Lung (tissue), 12 donors: ENCODE data around the gene SP140L. TPM values are rescaled to one million over a fixed set of nuclear protein-coding genes. Genes with fewer than 3 reads are reported as not detected.

ENCODE experiments used
- ATAC-seq: fragments of 200-7000 bp; cut with Tn5 transposase; one replicate; pipeline ENCODE4 v1.9.1; 2020; ENCODE audit warnings: moderate number of reproducible peaks; ENCODE audit not compliant: insufficient read depth, low FRiP score
- DNase-seq, 3 donors: peaks; one replicate each; pipeline ENCODE4 v3.0.0-alpha.2; 2013 to 2017
- H3K27ac ChIP-seq, 2 donors: one replicate each; pipeline ENCODE4 v1.5.1; 2013; ENCODE audit warnings: mild to moderate bottlenecking in 2 of 2, moderate library complexity in 2 of 2, control low read depth in 1 of 2, inconsistent platforms in 1 of 2, low read depth in 1 of 2, low read length in 1 of 2
- H3K27me3 ChIP-seq, 3 donors: one replicate each; pipeline ENCODE4 v1.5.1; 2013; ENCODE audit warnings: low read length in 2 of 3; ENCODE audit not compliant: control insufficient read depth in 3 of 3, insufficient read depth in 3 of 3
- H3K36me3 ChIP-seq, 4 donors: one replicate each; pipeline ENCODE4 v1.5.1; 2013; ENCODE audit warnings: low read length in 4 of 4, mild to moderate bottlenecking in 1 of 4, moderate library complexity in 1 of 4; ENCODE audit not compliant: control insufficient read depth in 4 of 4, insufficient read depth in 4 of 4
- H3K4me1 ChIP-seq, 5 donors: one replicate each; pipeline ENCODE4 v1.5.1; 2013; ENCODE audit warnings: low read length in 5 of 5, mild to moderate bottlenecking in 2 of 5, moderate library complexity in 1 of 5; ENCODE audit not compliant: control insufficient read depth in 5 of 5, insufficient read depth in 5 of 5
- H3K4me3 ChIP-seq: one replicate; pipeline ENCODE4 v1.5.1; 2013; ENCODE audit warnings: mild to moderate bottlenecking, control low read depth, moderate library complexity
- H3K9ac ChIP-seq, 2 donors: one replicate each; pipeline ENCODE4 v1.5.1; 2013; ENCODE audit warnings: low read length in 2 of 2, control low read depth in 1 of 2; ENCODE audit not compliant: insufficient read depth in 1 of 2
- H3K9me3 ChIP-seq, 4 donors: one replicate each; pipeline ENCODE4 v1.5.1; 2013; ENCODE audit warnings: low read length in 3 of 4, mild to moderate bottlenecking in 1 of 4, moderate library complexity in 1 of 4; ENCODE audit not compliant: control insufficient read depth in 4 of 4, insufficient read depth in 3 of 4
- CTCF ChIP-seq: IDR thresholded peaks from 2 replicates; pipeline ENCODE4 v1.5.1; 2012; ENCODE audit warnings: mild to moderate bottlenecking; ENCODE audit errors: control extremely low read depth, extremely low read depth
- WGBS, 2 donors: extraction: QIAGEN DNeasy Blood & Tissue Kit; methylation state at CpG; one replicate each; pipeline ENCODE4 v1.1.7; 2013; 5-methylcytosine and 5-hydroxymethylcytosine counted together
- polyA plus RNA-seq, 2 donors: library from polyadenylated mRNA; stranded (reverse); fragments of 200-250 nt; gene quantifications; one replicate each; pipeline ENCODE4 v1.2.1, GENCODE V29; 2013
- total RNA-seq, 2 donors: library from RNA; depleted of rRNA in 1 of 2; stranded (reverse); fragments of >200 nt in 1 of 2; gene quantifications; one replicate each; pipeline ENCODE4 v1.2.1, GENCODE V29; 2014 to 2021
- donor health status: control.
- donor health status: control.
- donor health status: Bipolar disorder and iron deficiency.
- donor health status: healthy.
- donor health status: DM: yes; HTN: yes; CAD: no.

SP140L gene
- total and polyA plus RNA-seq, 4 donors: 15.2 to 30.3 (median 17.4) TPM

GRCh38 chr2:230410263-230410662 lies 83.3 kb downstream of the SP140L start:
- H3K9ac ChIP-seq: no peak overlapping the region
- ATAC-seq: no peak
- no peaks in the 10 kb centered on the region for H3K27me3 ChIP-seq
- no peak overlapping the region for H3K27ac ChIP-seq
- H3K4me1 ChIP-seq: peaks cover 0 to 36% (median 2%) of the 10 kb centered on the region in 5 donors
- H3K4me3 ChIP-seq: no peak overlapping the region
- peaks cover 0 to 1% (median 0%) of the 10 kb centered on the region in 4 donors for H3K9me3 ChIP-seq
- no peak for TF ChIP-seq CTCF
- 98 to 100% methylated on average over 1 of the region's 1 CpG for WGBS, 2 donors
- DNase-seq: no peak
- H3K36me3 ChIP-seq: no peaks in the 10 kb centered on the region

GRCh38 chr2:230410861-230411569 lies 84.0 kb downstream of the SP140L start:
- no peak for TF ChIP-seq CTCF
- Histone ChIP-seq H3K9ac (peak overlapping the region; percentile 58 to 99), H3K27me3 (no peaks in the 10 kb centered on the region), H3K9me3 (peaks cover 0 to 1% (median 0%) of the 10 kb centered on the region in 4 donors), H3K4me1 (peaks cover 0 to 36% (median 5%) of the 10 kb centered on the region in 5 donors), H3K4me3 (peak overlapping the region; percentile 55), H3K27ac (peak overlapping the region; percentile 86 to 99), H3K36me3 (no peaks in the 10 kb centered on the region)
- DNase-seq: no peak
- 33 to 35% methylated on average over 16 of the region's 16 CpGs for WGBS, 2 donors
- ATAC-seq: no peak

GRCh38 chr2:230411570-230412370 lies 84.8 kb downstream of the SP140L start:
- H3K9me3 ChIP-seq: peaks cover 0 to 1% (median 0%) of the 10 kb centered on the region in 4 donors
- peak overlapping the region; percentile 55 for H3K4me3 ChIP-seq
- WGBS, 2 donors: 1% methylated on average over 57 of the region's 57 CpGs
- no peak for TF ChIP-seq CTCF
- DNase-seq (peak; percentile 73 to 81 (median 79)), ATAC-seq (peak; percentile 79)
- H3K36me3 ChIP-seq: no peaks in the 10 kb centered on the region
- no peaks in the 10 kb centered on the region for H3K27me3 ChIP-seq
- H3K4me1 ChIP-seq: peaks cover 0 to 35% (median 9%) of the 10 kb centered on the region in 5 donors
- H3K9ac ChIP-seq: peak overlapping the region; percentile 58 to 99
- H3K27ac ChIP-seq: peak overlapping the region; percentile 86 to 99
